H1 (cell line): ENCODE measurements around the gene CDS2. TPM values are rescaled to one million over a fixed set of nuclear protein-coding genes. Genes with fewer than 3 reads are reported as not detected.

Experiments
- CHD7 ChIP-seq: fragments of 300-600 bp; sonication (generic); IDR thresholded peaks from 2 replicates; pipeline ENCODE4 v1.7.1; 2012; ENCODE audit warnings: low read length, moderate library complexity, mild to moderate bottlenecking, inconsistent platforms; ENCODE audit not compliant: insufficient replicate concordance
- polyA plus RNA-seq, 7 experiments: library from polyadenylated mRNA; depleted of rRNA in 3 of 7; stranded (reverse) in 5 of 7; unstranded in 2 of 7; fragments of >200 nt in 5 of 7; fragments of 200-250 nt in 2 of 7; gene quantifications; 1 replicate in 5 of 7; 2 replicates in 1 of 7; 4 replicates in 1 of 7; pipeline versions ENCODE4 v1.2.1 to v1.2.3, GENCODE V29; 2011 to 2013; ENCODE audit warnings: missing spikeins in 2 of 7, mixed read lengths in 2 of 7
- total RNA-seq: library from RNA; stranded (reverse); fragmentation: NEBNext Ultra II Directional; extraction: Animal tissue kit (Norgen Biotek cat#: 25700); gene quantifications from 2 replicates; pipeline ENCODE4 v1.2.1, GENCODE V29; 2021

The CDS2 gene
- total and polyA plus RNA-seq, 2 of the 8 experiments (the other 6 are each of a cell fraction or from before 2014, with no cell fraction given), result 54.0 to 56.2 TPM

GRCh38 chr20:5222919-5223634 is 96.3 kb downstream of the CDS2 start (continued):
- peak; percentile 78 for TF ChIP-seq CHD7
- TF ChIP-seq, all 59 proteins: peak for 3
